Kidney epithelial cell (primary cell): Measurements from ENCODE around the gene METAP1. TPM values are rescaled to one million over a fixed set of nuclear protein-coding genes. Genes with fewer than 3 reads are reported as not detected.
"Not testable (repeated sequence)": the region's sequence is repeated elsewhere in the genome, so short reads cannot be mapped to it uniquely, and the experiment has no call there.

Source experiments
- DNase-seq: peaks from one replicate; pipeline ENCODE4 v3.0.0-alpha.2; 2010; ENCODE audit warnings: low read depth
- H3K27me3 ChIP-seq: 2 replicates; pipeline ENCODE4 v1.6.0; 2011; ENCODE audit warnings: low read length; ENCODE audit not compliant: control insufficient read depth, insufficient read depth
- H3K36me3 ChIP-seq: 2 replicates; pipeline ENCODE4 v1.5.1; 2011; ENCODE audit warnings: low read length; ENCODE audit not compliant: control insufficient read depth, insufficient read depth
- H3K4me3 ChIP-seq: 2 replicates; pipeline ENCODE4 v1.5.1; 2011; ENCODE audit warnings: low read depth, mild to moderate bottlenecking, control low read depth, low read length
- CTCF ChIP-seq: IDR thresholded peaks from 2 replicates; pipeline ENCODE4 v1.5.1; 2011; ENCODE audit warnings: mild to moderate bottlenecking, moderate library complexity, low read length, control low read depth, inconsistent platforms; ENCODE audit not compliant: insufficient read depth, poor library complexity, severe bottlenecking
- total RNA-seq: library from RNA; depleted of rRNA; stranded (reverse); fragments of >200 nt; gene quantifications from 2 replicates; pipeline ENCODE4 v1.2.3, GENCODE V29; 2015

Gene METAP1
- total RNA-seq, 1 donor from 2014 or later, result 58.9 TPM

- no peak overlapping the region for H3K4me3 ChIP-seq
- TF ChIP-seq CTCF, result no peak
- no peak for DNase-seq
- H3K36me3 ChIP-seq, result no peaks in the 10 kb centered on the region
- no peaks in the 10 kb centered on the region for H3K27me3 ChIP-seq
These were observed 27.7 kb upstream of the METAP1 start for GRCh38 chr4:98967786-98968329.

GRCh38 chr4:98969878-98970785 lies 25.4 kb upstream of the METAP1 start:
- DNase-seq, result no peak
- H3K4me3 ChIP-seq, result no peak overlapping the region
- TF ChIP-seq CTCF, result no peak
- no peaks in the 10 kb centered on the region for H3K36me3 ChIP-seq
- H3K27me3 ChIP-seq, result no peaks in the 10 kb centered on the region

DNA sequence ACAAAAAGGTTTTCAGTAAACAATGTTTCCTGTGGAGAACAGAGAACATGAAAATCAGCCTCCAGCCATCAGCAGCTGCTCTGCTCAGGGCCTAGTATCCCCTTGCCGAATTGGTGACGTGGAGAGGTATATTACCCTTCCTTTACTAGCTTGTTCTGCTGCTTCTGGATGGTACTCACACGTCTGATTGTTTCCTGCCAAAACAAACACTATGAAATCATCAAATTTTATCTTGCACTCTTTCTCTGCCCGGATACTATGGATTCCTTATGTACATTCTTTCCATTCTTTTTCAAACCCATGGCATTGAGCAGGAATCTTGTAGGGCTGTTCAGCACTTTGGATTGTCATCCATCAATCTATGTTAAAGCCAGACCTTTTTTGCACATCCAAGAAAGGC lies 18.8 kb upstream of the METAP1 start:
- Histone ChIP-seq H3K4me3 (no peak overlapping the region), H3K36me3 (no peaks in the 10 kb centered on the region), H3K27me3 (no peaks in the 10 kb centered on the region)
- DNase-seq, result no peak
- TF ChIP-seq CTCF, result no peak

DNA sequence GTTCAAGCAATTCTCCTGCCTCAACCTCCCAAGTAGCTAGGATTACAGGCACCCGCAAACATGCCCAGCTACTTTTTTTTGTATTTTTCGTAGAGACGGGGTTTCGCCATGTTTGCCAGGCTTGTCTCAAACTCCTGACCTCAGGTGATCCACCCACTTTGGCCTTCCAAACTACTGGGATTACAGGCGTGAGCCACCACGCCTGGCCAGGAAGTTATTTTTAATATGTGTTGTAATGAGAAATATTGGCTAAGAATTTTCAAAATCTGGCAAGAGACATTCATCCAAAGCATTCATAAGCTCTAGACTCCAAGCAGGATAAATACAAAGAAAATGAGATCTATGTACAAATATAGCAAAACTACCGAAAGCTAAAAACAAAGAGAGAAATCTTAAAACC lies 18.0 kb upstream of the METAP1 start:
- Histone ChIP-seq H3K36me3 (no peaks in the 10 kb centered on the region), H3K4me3 (no peak overlapping the region), H3K27me3 (no peaks in the 10 kb centered on the region)
- no peak for DNase-seq
- no peak for TF ChIP-seq CTCF

- Histone ChIP-seq H3K4me3 (no peak overlapping the region), H3K27me3 (no peaks in the 10 kb centered on the region), H3K36me3 (no peaks in the 10 kb centered on the region)
- DNase-seq, result no peak
- no peak for TF ChIP-seq CTCF
These were observed 7.8 kb upstream of the METAP1 start for GRCh38 chr4:98987720-98988119.

DNA sequence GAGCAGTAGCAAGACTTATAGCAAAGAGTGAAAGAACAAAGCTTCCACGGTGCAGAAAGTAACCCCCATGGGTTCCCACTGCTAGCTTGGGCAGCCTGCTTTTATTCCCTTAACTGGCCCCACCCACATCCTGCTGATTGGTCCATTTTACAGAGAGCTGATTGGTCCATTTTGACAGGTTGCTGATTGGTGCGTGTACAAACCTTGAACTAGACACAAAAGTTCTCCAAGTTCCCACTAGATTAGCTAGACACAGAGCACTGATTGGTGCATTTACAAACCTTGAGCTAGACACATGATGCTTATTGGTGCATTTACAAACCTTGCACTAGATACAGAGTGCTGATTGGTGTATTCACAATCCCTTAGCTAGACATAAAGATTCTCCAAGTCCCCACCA lies 2.7 kb upstream of the METAP1 start:
- H3K36me3 ChIP-seq, DNase-seq, H3K27me3 ChIP-seq, H3K4me3 ChIP-seq: not testable (repeated sequence)
